GM19328 (cell line): ENCODE results near the gene ALK.

Experiments used
- ATAC-seq: cut with Tn5 transposase; IDR thresholded peaks from one replicate; pipeline ENCODE4 v1.9.1; 2021; ENCODE audit warnings: mild to moderate bottlenecking, moderate library complexity; ENCODE audit not compliant: unreplicated experiment

The ALK gene

DNA sequence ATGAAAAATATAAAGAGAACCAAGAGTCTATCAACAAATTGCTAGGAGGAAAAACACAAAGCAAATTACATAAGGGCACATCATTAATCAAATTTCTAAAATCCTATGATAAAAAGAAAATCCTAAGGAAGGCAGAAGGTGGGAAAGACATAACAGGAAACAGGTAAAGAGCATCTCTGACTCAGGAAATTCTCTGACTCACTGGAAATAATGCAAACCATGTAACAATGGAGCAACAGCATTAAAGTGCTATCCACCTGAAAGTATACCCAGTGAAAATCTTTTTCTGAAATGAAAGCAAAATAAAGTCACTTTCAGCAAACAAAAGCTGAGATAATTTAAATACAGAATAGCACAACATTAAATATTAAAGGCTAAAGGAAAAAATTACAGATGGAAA lies 10.9 kb downstream of the ALK start:
- ATAC-seq = no peak

DNA sequence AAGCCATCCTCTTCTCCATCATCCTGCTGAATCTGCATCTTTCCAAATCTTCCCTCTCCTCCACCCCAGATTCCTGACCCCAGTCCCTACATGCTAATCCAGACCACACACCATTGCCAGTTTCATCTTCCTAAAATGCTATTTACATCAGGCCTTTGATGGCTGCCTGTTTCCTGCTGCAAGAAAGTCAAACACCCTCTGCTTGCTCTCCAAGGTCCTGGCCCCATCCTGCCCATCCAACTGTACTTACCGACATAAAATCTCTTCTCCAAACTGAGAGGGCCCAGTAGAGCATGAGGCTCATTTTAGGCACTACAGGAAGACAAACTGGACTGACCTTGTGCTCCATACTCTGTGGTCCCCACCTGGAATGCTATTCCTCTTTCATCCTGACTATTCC lies 19.0 kb downstream of the ALK start:
- no peak for ATAC-seq

DNA sequence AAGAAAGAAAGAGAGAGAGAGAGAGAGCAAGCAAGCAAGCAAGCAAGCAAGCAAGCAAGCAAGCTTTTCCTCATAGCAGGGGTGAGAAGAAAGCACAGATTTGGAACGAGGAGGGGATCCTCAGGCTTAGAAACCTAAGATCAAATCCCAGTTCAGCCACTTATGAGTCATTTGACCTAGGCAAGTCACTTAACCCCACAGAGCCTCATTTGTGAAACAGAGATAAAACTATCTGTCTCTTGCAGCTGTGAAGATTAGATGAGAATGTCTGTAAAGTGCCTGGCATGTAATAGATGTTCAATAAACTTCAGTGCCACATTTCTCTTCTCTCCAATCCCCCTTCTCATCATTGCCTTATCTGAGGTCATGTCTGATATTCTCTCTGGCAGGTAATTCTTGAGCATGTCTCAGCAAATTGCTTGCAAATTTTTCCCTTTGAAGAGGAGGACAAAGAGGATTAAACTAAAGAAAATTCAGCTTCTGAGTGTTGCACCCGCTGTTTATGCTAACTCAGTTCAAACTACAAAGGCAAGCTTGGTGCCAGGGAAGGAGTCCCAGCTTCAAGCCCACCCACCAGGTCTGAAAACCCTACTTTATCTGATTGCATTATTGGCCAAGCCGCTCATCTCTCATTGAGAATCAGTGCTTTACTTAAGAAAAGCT lies 20.3 kb downstream of the ALK start:
- no peak for ATAC-seq

DNA sequence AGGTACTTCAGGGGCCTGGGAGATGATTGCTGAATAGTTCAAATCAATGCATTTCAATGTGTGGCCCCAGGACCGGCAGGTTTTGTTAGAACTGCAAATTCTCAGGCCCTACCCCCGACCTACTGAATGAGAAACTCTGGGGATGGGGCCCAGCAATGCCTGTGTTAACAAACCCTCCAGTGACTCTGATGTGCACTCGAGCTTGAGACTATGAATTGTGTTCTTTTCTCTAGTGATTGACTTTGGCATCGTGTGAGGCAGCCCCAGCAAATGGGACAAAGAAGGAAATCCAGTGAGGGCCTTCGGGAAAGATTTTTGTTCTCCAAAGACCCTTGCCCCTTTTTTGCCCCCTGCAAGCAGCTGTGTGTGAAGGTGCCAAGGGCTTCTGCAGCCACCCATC lies 22.4 kb downstream of the ALK start:
- ATAC-seq = no peak

DNA sequence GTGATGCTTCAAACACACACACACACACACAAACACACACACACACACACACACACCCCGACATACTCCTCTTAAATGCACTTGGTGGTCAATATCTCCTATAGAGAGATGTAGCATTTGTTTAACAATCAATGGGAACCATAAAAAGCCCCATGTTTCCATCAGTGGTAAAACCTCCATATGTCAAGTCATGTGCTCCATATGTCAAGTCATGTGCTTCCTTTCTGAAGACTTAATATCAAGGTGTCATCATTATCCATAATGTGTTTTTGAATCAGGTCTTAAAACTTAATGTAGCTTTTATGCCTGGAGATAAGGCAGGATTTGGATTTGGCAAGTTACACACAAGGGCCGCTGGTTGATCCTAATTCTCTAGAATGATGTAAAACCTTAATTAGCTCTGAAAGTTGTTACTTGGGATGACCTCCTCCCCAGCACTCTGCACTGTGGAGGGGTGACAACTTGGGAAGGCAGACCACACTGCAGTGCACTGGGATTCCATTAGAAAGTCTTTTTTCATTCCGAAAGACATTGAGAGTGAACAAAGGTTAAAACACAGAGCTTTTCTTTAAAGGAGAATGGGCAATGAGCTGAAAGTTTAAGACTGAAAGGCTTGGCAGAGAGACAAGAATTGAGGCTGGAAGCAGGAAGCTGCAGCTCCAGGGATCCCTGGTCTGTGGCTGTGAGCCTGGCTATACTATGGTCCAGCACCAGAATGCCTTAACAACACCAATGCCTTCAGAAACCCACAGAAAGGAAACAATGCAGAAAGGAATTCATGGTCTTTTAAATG lies 26.4 kb downstream of the ALK start:
- ATAC-seq = no peak

DNA sequence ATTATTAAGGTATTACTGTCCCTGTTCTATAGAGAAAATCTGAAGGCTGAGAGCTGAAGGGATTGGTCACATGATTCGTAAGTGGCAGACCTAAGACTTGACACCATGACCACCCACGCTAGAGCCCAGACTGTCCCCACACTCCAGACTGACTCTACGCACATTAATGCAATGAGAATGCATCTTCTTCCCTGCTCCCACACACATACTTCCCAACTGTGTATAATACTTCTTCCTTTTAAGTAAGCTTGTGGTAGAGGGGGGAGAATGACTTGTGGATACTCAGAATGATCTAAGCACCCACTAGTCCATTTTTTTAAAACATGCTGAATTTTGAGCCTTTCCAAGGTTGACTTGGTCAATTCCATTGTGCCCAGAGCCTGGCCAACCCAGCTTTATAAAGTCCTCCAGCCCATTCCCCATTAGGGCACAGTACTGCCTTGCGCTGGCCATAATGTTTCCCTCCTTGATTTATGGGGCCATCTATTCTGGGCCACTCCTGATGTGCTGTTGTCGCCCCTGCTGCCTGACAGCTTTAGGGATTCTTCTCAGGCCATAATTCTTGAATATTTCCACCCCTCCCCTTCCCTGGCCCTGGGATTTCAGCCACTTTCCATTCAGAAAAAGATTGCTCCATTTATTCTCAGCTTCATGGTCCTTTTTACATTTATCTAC lies 28.7 kb downstream of the ALK start:
- no peak for ATAC-seq

DNA sequence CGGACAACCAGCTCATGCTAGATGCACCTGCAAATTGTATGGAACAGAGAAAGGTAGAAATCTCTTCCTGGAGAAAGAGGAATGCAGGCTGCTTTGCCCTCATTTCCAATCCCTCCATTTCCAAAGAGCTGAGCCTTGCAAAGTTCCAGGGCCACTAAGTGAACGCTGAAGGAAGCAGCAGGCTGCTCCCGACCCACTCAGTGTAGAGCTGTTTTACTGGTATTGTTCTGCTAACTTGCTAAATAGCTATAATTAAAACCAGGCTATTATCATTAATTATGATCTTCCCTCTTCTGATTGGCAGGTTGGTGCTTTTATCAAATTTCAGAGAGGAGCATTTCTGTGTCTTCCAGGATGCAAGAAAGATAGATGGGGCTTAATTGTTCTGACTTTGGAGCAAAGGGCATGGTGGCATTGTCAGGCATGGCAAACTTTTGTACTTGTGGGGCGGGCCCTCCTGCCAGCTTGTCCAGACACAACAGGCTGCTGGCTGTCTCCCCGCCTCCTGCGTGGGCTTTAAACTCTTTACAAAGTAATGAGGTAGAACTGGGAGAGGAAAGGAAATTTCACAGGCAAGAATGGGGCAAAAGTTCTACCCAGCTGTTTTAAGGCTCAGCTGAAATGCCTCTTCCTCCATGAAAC lies 40.2 kb downstream of the ALK start:
- ATAC-seq = no peak

DNA sequence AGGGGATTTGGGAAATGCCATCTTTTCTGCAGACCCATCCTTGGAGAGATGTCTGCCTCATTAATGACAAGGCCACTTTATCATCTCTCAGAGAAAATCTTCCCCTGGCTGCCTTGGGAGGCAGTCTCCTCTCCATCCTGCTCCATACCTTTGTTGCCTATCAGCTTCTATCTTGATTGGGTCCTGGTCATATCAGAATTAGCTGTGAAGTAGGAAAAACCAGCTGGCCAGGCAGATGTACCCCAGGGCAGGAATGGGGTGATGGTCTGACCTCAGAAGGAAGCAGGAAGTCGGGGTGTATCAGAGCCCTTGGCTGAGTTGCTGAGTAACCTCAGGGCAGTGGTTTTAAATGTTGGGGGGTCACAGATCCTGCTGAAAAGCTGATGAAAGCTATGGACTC lies 41.3 kb downstream of the ALK start:
- ATAC-seq = no peak

DNA sequence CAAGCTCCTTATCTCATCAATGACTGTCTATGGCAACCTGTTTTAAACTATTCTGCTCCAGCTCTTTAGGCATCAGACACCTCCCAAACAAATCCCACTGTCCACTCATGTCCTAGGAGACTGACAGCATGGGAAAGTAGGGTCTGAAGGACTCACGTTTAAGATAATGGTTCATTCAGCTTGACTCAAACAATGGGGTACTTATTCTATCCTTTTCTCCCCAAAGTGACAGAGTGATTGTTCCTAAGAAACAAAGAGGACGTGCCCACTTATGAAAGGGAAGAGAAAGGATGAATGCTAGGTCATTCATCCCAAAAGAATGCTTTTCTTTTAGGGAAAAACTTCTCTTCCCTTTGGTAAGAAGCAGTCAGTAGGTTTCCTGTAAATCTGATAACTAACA lies 41.9 kb downstream of the ALK start:
- ATAC-seq = no peak

DNA sequence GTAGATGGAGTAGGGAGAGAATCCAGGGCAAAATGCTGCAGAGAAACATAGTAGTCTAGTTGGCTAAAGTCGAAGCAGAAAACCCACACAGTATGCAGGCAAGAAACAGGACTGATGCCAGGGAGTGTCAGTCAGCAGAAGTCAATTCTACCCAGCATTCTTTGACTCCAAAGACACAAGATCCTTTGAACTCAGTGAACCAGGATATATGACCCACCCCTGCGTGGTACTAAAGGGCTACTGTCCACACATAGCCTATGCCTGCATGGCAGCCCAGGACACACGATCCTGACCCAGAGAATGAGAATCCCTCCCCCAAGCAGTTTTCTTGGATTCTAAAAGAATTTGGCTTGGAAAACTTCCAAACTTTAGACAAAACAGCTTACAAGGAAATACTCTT lies 42.5 kb downstream of the ALK start:
- no peak for ATAC-seq

DNA sequence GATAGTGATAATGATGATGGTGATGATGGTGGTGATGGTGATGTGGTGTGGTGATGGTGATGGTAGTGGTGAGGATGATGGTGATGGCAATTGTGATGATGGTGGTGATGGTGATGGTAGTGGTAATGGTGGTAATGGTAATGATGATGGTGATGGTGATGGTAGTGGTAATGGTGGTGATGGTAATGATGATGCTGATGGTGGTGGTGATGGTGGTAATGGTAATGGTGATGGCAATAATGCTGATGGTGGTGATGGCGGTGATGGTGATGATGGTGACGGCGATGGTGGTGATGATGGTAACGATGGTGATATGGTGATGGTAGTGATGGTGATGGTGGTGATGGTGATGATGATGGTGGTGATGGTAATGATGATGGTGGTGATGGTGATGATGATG lies 45.0 kb downstream of the ALK start:
- ATAC-seq = no peak

DNA sequence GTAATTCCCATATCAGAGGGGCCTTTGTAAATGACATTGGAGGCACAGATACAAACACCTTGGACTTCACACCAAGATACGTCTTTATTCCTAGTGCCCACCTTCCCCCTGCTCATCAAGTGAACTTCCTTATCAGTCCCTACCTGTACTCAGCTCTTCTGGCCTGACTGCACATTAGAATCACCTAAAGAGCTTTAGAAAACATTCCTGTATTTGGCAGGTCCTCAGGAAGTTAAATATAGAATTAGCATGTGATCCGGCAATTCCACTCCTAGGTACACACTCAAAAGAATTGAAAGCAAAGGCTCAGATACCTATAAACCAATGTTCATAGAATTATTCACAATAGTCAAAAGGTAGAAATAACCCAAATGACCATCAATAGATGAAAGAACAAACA lies 46.6 kb downstream of the ALK start:
- ATAC-seq = no peak

DNA sequence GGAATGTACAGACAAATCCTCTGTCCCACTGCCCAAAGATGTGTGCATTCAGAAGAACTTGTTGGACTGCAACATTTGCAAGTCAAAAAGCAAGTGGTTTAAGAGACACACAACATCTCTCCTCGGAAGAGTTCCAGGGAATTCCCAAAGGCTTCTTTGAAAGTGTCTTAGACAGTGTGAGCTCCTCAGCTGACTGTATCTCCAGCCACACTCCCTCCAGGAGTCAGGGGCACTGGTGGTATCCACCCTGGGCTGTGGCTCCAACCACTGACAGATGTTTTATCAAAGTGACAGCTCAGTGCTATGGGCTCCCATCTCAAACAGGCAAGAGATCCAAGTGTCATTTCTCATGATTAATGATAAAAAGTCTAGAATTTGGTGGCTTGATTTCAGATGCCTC lies 48.5 kb downstream of the ALK start:
- ATAC-seq = no peak

DNA sequence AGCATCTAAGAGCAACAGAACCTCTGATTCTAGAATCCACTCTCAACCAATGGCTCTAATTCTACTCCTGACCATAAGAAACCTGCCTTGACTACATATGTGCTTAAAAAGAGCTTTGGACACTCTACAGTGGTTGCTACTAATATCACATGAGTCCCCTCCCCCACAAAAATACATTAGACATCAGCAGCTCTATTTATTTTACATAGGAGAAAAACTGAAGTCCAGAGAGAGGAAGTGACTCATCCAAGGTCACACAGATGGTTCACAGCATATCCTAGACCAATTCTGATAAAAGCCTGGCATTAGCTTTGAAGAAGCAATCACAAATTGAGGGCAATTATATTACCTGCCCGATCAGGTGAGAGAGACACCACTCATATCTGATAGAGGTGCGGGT lies 49.8 kb downstream of the ALK start:
- ATAC-seq = no peak

DNA sequence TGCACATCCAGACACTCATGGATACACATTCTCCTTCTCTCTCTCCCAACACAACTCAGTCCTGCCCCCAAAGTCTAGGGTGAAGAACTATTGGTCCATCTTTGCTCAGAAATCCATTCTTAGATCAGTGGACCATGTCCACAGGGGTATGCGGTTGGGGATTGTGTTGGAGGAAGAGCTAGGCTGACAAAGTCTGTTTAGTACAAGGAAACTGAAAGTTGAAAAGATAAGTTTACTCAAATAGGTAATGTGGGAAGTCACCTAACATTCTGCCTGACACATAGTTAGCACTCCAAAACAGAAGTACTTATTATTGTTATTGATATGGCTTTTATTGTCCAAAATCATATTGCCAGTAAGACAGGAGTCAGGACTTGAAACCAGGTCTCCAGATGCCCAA lies 55.9 kb downstream of the ALK start:
- ATAC-seq = no peak

DNA sequence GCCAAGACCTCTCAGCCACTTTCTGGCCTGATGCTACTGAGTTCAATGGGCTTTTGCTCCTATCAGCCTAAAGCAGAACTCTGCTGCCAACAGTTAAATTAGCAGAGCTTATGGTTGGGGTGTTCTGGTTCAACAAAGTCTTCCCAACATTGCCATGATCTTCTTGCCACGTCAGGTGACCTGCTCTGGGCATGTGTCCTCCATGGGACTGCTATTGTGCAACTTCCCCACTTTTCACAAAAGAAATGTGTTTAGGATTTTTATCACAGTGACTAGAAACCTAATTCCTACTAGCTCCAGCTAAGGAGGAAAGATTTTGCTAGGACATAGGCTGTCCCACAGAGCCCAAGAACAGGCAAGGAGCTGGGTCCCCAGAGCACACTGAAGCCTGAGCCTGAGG lies 56.4 kb downstream of the ALK start:
- ATAC-seq = no peak

DNA sequence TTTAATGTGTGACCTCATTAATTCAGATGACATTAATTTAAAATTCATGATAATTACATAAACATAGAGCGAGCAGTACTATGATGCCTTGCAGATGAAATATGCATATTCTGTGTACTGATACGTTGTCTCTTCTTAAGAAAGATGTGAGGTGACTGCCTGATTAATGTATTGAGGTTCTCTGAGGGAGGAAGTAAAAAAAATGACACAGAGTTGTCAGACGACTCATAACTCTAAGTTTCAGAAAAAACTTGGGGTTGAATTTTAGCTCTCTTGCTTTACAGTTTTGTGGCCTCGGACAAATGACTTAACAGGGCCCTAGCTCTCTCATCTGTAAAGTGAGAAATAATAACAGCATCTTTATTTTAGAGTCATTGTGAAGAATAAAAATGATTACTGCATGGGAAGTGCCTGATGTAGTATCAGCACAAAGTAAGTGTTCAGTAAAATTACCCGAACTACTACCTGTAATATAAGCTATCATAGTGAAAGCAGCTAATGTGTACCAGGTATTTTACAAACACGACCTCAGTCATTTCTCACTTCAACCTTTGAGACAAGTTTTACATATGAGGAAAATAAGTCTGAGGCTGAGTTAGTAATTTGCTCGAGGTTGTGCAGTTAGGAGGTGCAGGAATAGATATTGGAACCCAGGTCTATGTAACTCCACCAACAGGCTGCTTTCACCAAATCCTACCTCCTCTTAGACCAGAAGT lies 65.3 kb downstream of the ALK start:
- ATAC-seq = no peak

DNA sequence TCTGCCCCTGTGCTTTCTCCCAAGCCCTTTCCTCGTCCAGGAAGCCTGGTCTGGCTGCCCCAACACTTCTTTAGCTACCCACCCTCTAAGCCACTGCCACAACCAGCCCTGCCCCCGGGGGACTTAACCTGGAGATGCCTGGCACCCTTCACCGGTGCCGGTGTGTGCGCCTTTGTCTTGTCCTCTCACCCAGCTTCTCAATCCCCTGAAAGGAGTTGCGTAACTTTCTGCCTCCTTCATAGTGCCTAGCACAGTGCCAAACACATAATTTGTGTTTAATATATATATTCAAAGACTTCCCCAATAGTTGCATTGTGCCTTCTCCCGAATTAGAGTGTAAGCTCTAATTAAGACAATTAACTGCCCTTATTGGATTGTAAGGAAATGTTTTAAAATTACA lies 70.6 kb downstream of the ALK start:
- no peak for ATAC-seq

DNA sequence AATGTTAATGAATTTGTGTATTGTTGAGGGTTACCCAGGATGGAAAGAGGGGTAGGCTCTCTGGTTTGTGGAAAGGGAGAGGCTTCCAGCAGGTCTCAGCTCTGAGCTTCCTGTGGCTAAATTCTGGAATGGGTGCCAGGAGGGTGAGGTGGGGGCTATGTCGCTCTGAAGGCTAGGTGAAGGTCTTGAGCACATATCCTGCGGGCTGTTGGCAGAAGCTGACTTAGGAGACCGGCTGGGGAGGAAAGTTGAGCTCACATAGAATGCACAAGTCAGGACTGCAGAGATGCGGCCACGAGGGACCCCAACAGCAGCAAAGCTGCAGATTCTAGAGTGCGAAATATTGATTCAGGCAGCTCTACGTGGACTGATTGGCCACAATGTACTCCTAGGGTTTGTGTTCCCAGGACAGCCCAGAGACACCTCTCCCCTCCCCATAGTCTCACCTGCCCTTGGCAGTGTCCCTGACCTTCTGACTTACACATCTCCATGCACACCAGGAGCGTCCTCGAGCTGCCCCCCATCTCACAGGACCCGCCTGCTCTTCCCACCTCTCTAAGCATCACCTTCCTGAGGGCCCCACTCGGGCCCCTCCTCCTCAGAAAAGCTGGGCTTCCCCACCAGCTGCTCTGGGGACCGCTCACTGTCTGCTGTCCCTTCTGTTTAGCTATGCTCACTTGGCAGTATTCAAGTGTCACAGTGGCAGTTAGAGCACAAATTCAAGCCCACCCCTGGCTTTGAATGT lies 72.6 kb downstream of the ALK start:
- no peak for ATAC-seq

DNA sequence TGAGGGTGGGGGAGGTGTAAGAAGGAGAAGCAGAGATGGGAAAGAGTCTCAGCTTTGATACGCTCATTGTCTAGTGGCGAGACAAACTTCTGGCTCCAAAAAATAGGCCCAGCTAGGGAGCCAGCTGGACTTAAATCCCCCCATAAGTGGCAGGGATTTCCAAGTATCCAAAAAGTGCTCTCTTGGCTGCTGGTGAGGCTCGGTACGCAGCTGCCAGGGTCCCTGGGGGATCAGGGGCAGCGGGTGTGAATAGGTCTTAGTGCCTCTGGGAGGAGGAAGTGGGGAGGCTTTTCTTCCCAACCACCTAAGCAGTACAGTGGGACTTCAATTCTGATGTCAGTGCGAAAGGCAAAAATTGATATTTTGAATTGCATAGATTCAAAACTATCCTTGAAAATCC lies 73.5 kb downstream of the ALK start:
- no peak for ATAC-seq
